ENCODE measurements around the gene PRRT4. TPM values are rescaled to one million over a fixed set of nuclear protein-coding genes. Genes with fewer than 3 reads are reported as not detected.

Gene PRRT4
- total and polyA plus RNA-seq, 9 of the 15 experiments (the other 6 are each of a cell fraction or from before 2014, with no cell fraction given) = not detected

GRCh38 chr7:128404886-128405470, 43.5 kb upstream of the PRRT4 start (continued):
- TF ChIP-seq, protein P1, sequence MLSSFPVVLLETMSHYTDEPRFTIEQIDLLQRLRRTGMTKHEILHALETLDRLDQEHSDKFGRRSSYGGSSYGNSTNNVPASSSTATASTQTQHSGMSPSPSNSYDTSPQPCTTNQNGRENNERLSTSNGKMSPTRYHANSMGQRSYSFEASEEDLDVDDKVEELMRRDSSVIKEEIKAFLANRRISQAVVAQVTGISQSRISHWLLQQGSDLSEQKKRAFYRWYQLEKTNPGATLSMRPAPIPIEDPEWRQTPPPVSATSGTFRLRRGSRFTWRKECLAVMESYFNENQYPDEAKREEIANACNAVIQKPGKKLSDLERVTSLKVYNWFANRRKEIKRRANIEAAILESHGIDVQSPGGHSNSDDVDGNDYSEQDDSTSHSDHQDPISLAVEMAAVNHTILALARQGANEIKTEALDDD (IDR thresholded peaks at IDR 0.05) = no peak
- TF ChIP-seq, protein P2, sequence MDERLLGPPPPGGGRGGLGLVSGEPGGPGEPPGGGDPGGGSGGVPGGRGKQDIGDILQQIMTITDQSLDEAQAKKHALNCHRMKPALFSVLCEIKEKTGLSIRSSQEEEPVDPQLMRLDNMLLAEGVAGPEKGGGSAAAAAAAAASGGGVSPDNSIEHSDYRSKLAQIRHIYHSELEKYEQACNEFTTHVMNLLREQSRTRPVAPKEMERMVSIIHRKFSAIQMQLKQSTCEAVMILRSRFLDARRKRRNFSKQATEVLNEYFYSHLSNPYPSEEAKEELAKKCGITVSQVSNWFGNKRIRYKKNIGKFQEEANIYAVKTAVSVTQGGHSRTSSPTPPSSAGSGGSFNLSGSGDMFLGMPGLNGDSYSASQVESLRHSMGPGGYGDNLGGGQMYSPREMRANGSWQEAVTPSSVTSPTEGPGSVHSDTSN (CRISPR knock-in tag; IDR thresholded peaks at IDR 0.05; ENCODE audit: low read depth) = no peak
- TF ChIP-seq, protein P2 (tag; conservative IDR thresholded peaks at IDR 0.05; ENCODE audit: low read depth) = no peak
- TF ChIP-seq ESRRB (CRISPR knock-in tag; IDR thresholded peaks at IDR 0.05; ENCODE audit: borderline replicate concordance) (no peak), CREBBP (IDR thresholded peaks at IDR 0.05; ENCODE audit: low read depth, low read length) (no peak), ADNP (tag; IDR thresholded peaks at IDR 0.05) (no peak), NR2C2 (CRISPR knock-in tag; IDR thresholded peaks at IDR 0.05) (no peak), NR2C2 (tag; IDR thresholded peaks at IDR 0.05) (no peak), NRF1 (conservative IDR thresholded peaks at IDR 0.05 in 1 of 2, IDR thresholded peaks at IDR 0.05 in 1 of 2) (no peak), POLR2G (IDR thresholded peaks at IDR 0.05; ENCODE audit: low read depth, low read length) (no peak), CBX8 (IDR thresholded peaks at IDR 0.05; ENCODE audit: borderline replicate concordance, extremely low read depth, low read depth, low read length, poor library complexity, severe bottlenecking) (no peak)
- TF ChIP-seq, protein P3, sequence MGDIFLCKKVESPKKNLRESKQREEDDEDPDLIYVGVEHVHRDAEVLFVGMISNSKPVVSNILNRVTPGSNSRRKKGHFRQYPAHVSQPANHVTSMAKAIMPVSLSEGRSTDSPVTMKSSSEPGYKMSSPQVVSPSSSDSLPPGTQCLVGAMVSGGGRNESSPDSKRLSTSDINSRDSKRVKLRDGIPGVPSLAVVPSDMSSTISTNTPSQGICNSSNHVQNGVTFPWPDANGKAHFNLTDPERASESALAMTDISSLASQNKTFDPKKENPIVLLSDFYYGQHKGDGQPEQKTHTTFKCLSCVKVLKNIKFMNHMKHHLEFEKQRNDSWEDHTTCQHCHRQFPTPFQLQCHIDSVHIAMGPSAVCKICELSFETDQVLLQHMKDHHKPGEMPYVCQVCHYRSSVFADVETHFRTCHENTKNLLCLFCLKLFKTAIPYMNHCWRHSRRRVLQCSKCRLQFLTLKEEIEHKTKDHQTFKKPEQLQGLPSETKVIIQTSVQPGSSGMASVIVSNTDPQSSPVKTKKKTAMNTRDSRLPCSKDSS (IDR thresholded peaks at IDR 0.05; ENCODE audit: low read depth, partially characterized antibody) = no peak
- TF ChIP-seq, protein P4, sequence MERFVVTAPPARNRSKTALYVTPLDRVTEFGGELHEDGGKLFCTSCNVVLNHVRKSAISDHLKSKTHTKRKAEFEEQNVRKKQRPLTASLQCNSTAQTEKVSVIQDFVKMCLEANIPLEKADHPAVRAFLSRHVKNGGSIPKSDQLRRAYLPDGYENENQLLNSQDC (CRISPR knock-in tag; IDR thresholded peaks at IDR 0.05) = no peak
- TF ChIP-seq, protein P5, sequence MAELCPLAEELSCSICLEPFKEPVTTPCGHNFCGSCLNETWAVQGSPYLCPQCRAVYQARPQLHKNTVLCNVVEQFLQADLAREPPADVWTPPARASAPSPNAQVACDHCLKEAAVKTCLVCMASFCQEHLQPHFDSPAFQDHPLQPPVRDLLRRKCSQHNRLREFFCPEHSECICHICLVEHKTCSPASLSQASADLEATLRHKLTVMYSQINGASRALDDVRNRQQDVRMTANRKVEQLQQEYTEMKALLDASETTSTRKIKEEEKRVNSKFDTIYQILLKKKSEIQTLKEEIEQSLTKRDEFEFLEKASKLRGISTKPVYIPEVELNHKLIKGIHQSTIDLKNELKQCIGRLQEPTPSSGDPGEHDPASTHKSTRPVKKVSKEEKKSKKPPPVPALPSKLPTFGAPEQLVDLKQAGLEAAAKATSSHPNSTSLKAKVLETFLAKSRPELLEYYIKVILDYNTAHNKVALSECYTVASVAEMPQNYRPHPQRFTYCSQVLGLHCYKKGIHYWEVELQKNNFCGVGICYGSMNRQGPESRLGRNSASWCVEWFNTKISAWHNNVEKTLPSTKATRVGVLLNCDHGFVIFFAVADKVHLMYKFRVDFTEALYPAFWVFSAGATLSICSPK (IDR thresholded peaks at IDR 0.05; ENCODE audit: borderline replicate concordance) = no peak
- TF ChIP-seq, protein P6, sequence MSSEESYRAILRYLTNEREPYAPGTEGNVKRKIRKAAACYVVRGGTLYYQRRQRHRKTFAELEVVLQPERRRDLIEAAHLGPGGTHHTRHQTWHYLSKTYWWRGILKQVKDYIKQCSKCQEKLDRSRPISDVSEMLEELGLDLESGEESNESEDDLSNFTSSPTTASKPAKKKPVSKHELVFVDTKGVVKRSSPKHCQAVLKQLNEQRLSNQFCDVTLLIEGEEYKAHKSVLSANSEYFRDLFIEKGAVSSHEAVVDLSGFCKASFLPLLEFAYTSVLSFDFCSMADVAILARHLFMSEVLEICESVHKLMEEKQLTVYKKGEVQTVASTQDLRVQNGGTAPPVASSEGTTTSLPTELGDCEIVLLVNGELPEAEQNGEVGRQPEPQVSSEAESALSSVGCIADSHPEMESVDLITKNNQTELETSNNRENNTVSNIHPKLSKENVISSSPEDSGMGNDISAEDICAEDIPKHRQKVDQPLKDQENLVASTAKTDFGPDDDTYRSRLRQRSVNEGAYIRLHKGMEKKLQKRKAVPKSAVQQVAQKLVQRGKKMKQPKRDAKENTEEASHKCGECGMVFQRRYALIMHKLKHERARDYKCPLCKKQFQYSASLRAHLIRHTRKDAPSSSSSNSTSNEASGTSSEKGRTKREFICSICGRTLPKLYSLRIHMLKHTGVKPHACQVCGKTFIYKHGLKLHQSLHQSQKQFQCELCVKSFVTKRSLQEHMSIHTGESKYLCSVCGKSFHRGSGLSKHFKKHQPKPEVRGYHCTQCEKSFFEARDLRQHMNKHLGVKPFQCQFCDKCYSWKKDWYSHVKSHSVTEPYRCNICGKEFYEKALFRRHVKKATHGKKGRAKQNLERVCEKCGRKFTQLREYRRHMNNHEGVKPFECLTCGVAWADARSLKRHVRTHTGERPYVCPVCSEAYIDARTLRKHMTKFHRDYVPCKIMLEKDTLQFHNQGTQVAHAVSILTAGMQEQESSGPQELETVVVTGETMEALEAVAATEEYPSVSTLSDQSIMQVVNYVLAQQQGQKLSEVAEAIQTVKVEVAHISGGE (CRISPR knock-in tag; IDR thresholded peaks at IDR 0.05) = no peak

Data from K562 (cell line).